HepG2 (cell line): ENCODE measurements around the gene SKIL. TPM values are rescaled to one million over a fixed set of nuclear protein-coding genes. Genes with fewer than 3 reads are reported as not detected.

Experiments
- AHR ChIP-seq: IDR thresholded peaks from 2 replicates; pipeline ENCODE4 v1.6.1; 2018; ENCODE audit warnings: missing genetic modification reagents, missing compliant biosample characterization
- AKAP8 ChIP-seq: sonication (generic); formaldehyde crosslinking; IDR thresholded peaks from 2 replicates; pipeline ENCODE4 v1.5.1; 2020; ENCODE audit warnings: mild to moderate bottlenecking, missing genetic modification reagents
- ATF5 ChIP-seq: sonication (generic); formaldehyde crosslinking; IDR thresholded peaks from 2 replicates; pipeline ENCODE4 v1.4.0; 2020; ENCODE audit warnings: mild to moderate bottlenecking, low read depth, missing genetic modification reagents
- BCL6 ChIP-seq: IDR thresholded peaks from 2 replicates; pipeline ENCODE4 v1.6.1; 2016; ENCODE audit warnings: missing genetic modification reagents, missing compliant biosample characterization
- CENPBD1 ChIP-seq: sonication (generic); formaldehyde crosslinking; IDR thresholded peaks from 2 replicates; pipeline ENCODE4 v1.8.0; 2022; ENCODE audit warnings: missing genetic modification reagents, low read depth, mild to moderate bottlenecking, borderline replicate concordance
- DR1 ChIP-seq: sonication (generic); formaldehyde crosslinking; IDR thresholded peaks from 2 replicates; pipeline ENCODE4 v1.8.0; 2021; ENCODE audit warnings: mild to moderate bottlenecking, missing genetic modification reagents, inconsistent platforms
- GATA4 ChIP-seq: sonication (generic); IDR thresholded peaks from 2 replicates; pipeline ENCODE4 v1.6.1; 2016; ENCODE audit warnings: antibody characterized with exemption, low read depth, borderline replicate concordance
- HIVEP1 ChIP-seq: sonication (generic); formaldehyde crosslinking; IDR thresholded peaks from 2 replicates; pipeline ENCODE4 v1.4.0; 2020; ENCODE audit warnings: mild to moderate bottlenecking, missing genetic modification reagents
- NAIF1 ChIP-seq: sonication (generic); formaldehyde crosslinking; IDR thresholded peaks from 2 replicates; pipeline ENCODE4 v1.5.0; 2020; ENCODE audit warnings: mild to moderate bottlenecking, missing genetic modification reagents, borderline replicate concordance
- RFX1 ChIP-seq: fragments of 450-650 bp; IDR thresholded peaks from 2 replicates; pipeline ENCODE4 v1.6.1; 2017
- SP5 ChIP-seq: IDR thresholded peaks from 2 replicates; pipeline ENCODE4 v1.6.1; 2016; ENCODE audit warnings: low read depth, borderline replicate concordance
- XBP1 ChIP-seq: sonication (generic); formaldehyde crosslinking; IDR thresholded peaks from 2 replicates; pipeline ENCODE4 v1.5.0; 2020; ENCODE audit warnings: missing genetic modification reagents
- ZKSCAN5 ChIP-seq: sonication (generic); formaldehyde crosslinking; IDR thresholded peaks from 2 replicates; pipeline ENCODE4 v1.5.1; 2020; ENCODE audit warnings: mild to moderate bottlenecking, missing genetic modification reagents
- ZNF512 ChIP-seq: sonication (generic); formaldehyde crosslinking; IDR thresholded peaks from 2 replicates; pipeline ENCODE4 v1.4.0; 2020; ENCODE audit warnings: mild to moderate bottlenecking, missing genetic modification reagents
- ZNF543 ChIP-seq: sonication (generic); formaldehyde crosslinking; IDR thresholded peaks from 2 replicates; pipeline ENCODE4 v1.4.0; 2020; ENCODE audit warnings: mild to moderate bottlenecking, missing genetic modification reagents
- ZNF569 ChIP-seq: sonication (generic); formaldehyde crosslinking; IDR thresholded peaks from 2 replicates; pipeline ENCODE4 v1.5.0; 2020; ENCODE audit warnings: mild to moderate bottlenecking, missing genetic modification reagents, moderate library complexity, borderline replicate concordance
- ZNF605 ChIP-seq: sonication (generic); formaldehyde crosslinking; IDR thresholded peaks from 2 replicates; pipeline ENCODE4 v1.8.0; 2022; ENCODE audit warnings: mild to moderate bottlenecking, missing genetic modification reagents
- ZNF644 ChIP-seq: IDR thresholded peaks from 2 replicates; pipeline ENCODE4 v1.6.1; 2016; ENCODE audit warnings: low read depth
- ZNF749 ChIP-seq: sonication (generic); formaldehyde crosslinking; IDR thresholded peaks from 2 replicates; pipeline ENCODE4 v1.8.0; 2022; ENCODE audit warnings: mild to moderate bottlenecking, missing genetic modification reagents, moderate library complexity, borderline replicate concordance
- ZNF850 ChIP-seq: sonication (generic); formaldehyde crosslinking; conservative IDR thresholded peaks from 2 replicates; pipeline ENCODE4 v1.9.0; 2021; ENCODE audit warnings: mild to moderate bottlenecking, missing genetic modification reagents
- polyA plus RNA-seq, 8 experiments: library from polyadenylated mRNA; depleted of rRNA in 3 of 8; stranded (reverse) in 7 of 8; unstranded in 1 of 8; fragments of >200 nt; fragmentation: Illumina TruSeq in 4 of 8; extraction: Trizol in 4 of 8; gene quantifications; 2 replicates each; pipeline versions ENCODE4 v1.2.1 to v1.2.3, GENCODE V29; 2011 to 2016; ENCODE audit warnings: low read depth in 4 of 8, missing spikeins in 1 of 8, mixed read lengths in 1 of 8; ENCODE audit not compliant: insufficient read depth in 1 of 8
- total RNA-seq, 5 experiments: library from RNA; depleted of rRNA; stranded (reverse); fragments of >200 nt; fragmentation: Illumina TruSeq; extraction: Trizol; gene quantifications; 2 replicates each; pipeline ENCODE4 v1.2.3, GENCODE V29; 2016; ENCODE audit warnings: low read depth in 1 of 5
- TF ChIP-seq, protein P1 (sequence below): IDR thresholded peaks from 2 replicates; pipeline ENCODE4 v1.6.1; 2018; ENCODE audit warnings: missing genetic modification reagents, mild to moderate bottlenecking, missing compliant biosample characterization
- TF ChIP-seq, protein P2 (sequence below), 2 experiments: sonication (generic) in 1 of 2; formaldehyde crosslinking in 1 of 2; IDR thresholded peaks; 2 replicates each; pipeline versions ENCODE4 v1.4.0 to v1.6.1; 2018 to 2020; ENCODE audit warnings: missing genetic modification reagents in 2 of 2, borderline replicate concordance in 1 of 2, low read depth in 1 of 2, mild to moderate bottlenecking in 1 of 2, missing biosample characterization in 1 of 2

The SKIL gene
- total and polyA plus RNA-seq, 2 of the 13 experiments (the other 11 are each of a cell fraction or from before 2014, with no cell fraction given): 5.2 to 20.7 TPM

GRCh38 chr3:170357176-170358041, at the start of gene SKIL (continued):
- no peak for TF ChIP-seq ATF5 (CRISPR knock-in tag)
- TF ChIP-seq ZNF512: no peak
- no peak for TF ChIP-seq AKAP8 (CRISPR knock-in tag)
- TF ChIP-seq ZNF543 (CRISPR knock-in tag): no peak; the same call in 1 of the 2 replicates
- no peak for TF ChIP-seq SP5 (CRISPR knock-in tag)
- TF ChIP-seq ZNF850 (CRISPR knock-in tag): no peak
- no peak for TF ChIP-seq DR1 (CRISPR knock-in tag)
- TF ChIP-seq AHR (CRISPR knock-in tag): no peak
- no peak for TF ChIP-seq XBP1 (CRISPR knock-in tag)
- TF ChIP-seq, protein P1, sequence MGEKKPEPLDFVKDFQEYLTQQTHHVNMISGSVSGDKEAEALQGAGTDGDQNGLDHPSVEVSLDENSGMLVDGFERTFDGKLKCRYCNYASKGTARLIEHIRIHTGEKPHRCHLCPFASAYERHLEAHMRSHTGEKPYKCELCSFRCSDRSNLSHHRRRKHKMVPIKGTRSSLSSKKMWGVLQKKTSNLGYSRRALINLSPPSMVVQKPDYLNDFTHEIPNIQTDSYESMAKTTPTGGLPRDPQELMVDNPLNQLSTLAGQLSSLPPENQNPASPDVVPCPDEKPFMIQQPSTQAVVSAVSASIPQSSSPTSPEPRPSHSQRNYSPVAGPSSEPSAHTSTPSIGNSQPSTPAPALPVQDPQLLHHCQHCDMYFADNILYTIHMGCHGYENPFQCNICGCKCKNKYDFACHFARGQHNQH (CRISPR knock-in tag): no peak; the same call in 1 of the 2 replicates
- no peak for TF ChIP-seq HIVEP1 (CRISPR knock-in tag)
- TF ChIP-seq, protein P2, sequence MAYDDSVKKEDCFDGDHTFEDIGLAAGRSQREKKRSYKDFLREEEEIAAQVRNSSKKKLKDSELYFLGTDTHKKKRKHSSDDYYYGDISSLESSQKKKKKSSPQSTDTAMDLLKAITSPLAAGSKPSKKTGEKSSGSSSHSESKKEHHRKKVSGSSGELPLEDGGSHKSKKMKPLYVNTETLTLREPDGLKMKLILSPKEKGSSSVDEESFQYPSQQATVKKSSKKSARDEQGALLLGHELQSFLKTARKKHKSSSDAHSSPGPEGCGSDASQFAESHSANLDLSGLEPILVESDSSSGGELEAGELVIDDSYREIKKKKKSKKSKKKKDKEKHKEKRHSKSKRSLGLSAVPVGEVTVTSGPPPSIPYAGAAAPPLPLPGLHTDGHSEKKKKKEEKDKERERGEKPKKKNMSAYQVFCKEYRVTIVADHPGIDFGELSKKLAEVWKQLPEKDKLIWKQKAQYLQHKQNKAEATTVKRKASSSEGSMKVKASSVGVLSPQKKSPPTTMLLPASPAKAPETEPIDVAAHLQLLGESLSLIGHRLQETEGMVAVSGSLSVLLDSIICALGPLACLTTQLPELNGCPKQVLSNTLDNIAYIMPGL (CRISPR knock-in tag; IDR thresholded peaks at IDR 0.05; ENCODE audit: borderline replicate concordance in 1 of 2, low read depth in 1 of 2): peak in 1 of 2 experiments; percentile 15; a peak in 1 of 4 replicates
- TF ChIP-seq ZNF605 (CRISPR knock-in tag): no peak
- TF ChIP-seq ZKSCAN5 (CRISPR knock-in tag): no peak
- TF ChIP-seq GATA4: no peak
- no peak for TF ChIP-seq RFX1
- no peak for TF ChIP-seq ZNF569 (CRISPR knock-in tag)
- TF ChIP-seq CENPBD1 (CRISPR knock-in tag): no peak
- TF ChIP-seq NAIF1 (CRISPR knock-in tag): no peak
- no peak for TF ChIP-seq ZNF749 (CRISPR knock-in tag)
- TF ChIP-seq ZNF644 (CRISPR knock-in tag): no peak
- TF ChIP-seq BCL6: peak; percentile 51; the same call in 1 of the 2 replicates
